ENCODE results near the gene FOXS1.

The FOXS1 gene

DNA sequence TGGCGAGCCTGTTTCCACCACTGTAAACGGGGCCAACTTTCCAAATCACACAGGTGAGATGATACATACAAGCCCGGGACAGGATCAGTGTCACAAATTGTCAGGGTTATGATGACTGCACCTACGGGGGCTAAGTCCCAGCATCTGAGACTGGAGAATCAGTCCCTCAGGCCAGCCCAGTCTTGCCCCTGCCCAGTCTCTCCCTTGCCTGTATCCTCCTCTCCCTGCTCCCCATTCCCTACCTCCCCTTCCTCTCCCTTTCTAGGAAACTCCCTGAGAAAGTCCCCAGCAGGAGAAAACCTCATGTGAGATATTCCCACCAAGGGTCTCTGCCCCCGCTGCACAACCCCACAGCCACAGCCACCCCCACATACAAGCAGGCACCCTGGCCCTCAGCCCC lies 1.5 kb downstream of the FOXS1 start:
- TF ChIP-seq, protein P1, sequence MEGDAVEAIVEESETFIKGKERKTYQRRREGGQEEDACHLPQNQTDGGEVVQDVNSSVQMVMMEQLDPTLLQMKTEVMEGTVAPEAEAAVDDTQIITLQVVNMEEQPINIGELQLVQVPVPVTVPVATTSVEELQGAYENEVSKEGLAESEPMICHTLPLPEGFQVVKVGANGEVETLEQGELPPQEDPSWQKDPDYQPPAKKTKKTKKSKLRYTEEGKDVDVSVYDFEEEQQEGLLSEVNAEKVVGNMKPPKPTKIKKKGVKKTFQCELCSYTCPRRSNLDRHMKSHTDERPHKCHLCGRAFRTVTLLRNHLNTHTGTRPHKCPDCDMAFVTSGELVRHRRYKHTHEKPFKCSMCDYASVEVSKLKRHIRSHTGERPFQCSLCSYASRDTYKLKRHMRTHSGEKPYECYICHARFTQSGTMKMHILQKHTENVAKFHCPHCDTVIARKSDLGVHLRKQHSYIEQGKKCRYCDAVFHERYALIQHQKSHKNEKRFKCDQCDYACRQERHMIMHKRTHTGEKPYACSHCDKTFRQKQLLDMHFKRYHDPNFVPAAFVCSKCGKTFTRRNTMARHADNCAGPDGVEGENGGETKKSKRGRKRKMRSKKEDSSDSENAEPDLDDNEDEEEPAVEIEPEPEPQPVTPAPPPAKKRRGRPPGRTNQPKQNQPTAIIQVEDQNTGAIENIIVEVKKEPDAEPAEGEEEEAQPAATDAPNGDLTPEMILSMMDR (IDR thresholded peaks at IDR 0.05; ENCODE audit: low read depth, low read length): no peak
- no peak overlapping the region for H3K4me3 ChIP-seq (ENCODE audit: low read depth, low read length)

DNA sequence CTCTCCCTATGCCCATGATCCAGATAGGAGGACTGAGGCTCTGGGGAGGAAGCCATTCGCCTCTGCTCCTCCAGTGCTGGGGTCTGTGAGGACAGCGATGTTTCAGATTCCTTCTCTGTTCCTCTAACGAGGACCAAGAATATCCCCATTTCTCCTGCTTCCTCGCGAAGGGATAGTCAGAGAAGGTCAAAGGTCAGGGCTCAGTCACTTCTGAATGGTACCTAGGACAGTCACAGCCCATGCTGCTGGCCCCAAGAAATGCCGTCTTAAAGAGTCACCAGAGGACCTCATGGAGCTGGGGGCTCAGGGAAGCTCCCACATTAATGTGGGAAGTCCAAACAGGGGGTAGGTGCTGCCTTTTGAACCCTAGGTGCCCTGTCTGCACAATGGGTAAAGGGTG lies 2.1 kb downstream of the FOXS1 start:
- TF ChIP-seq, protein P1 (IDR thresholded peaks at IDR 0.05; ENCODE audit: low read depth, low read length): no peak
- H3K4me3 ChIP-seq (ENCODE audit: low read depth, low read length): no peak overlapping the region

DNA sequence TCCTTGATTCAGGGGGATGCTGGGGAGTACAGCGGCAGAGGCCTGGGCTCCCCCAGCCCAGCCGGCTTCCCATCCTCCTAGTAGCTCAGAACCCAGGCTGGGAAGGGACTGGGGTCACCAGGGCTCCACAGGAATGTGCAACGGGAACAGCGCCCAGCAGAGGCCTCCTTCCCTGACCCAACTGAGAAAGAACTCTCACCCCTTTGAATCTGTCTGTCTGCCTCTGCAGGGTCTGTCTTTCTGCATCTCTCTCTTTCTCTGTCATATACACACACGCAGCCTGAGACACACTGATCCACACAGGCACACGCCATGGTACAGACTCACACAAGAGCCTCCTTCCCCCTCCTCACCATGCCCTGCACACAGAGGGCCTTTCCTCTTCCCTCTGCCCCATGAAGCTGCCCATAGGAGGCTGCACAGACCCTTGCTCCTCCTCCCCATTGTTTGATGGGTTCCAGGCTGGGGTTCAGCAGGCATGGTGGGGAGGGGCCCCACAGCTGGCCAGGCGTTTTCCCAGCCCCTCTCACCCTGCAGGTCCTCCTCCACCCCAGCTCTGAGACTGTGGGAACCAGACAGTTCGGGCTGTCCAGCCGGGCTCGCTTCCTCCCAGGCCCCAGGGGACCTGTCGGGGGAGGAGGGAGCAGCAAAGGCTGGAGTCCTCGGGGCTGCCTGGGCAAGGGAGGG lies 2.8 kb downstream of the FOXS1 start:
- TF ChIP-seq, protein P1 (IDR thresholded peaks at IDR 0.05; ENCODE audit: low read depth, low read length): no peak
- H3K4me3 ChIP-seq (ENCODE audit: low read depth, low read length): no peak overlapping the region

DNA sequence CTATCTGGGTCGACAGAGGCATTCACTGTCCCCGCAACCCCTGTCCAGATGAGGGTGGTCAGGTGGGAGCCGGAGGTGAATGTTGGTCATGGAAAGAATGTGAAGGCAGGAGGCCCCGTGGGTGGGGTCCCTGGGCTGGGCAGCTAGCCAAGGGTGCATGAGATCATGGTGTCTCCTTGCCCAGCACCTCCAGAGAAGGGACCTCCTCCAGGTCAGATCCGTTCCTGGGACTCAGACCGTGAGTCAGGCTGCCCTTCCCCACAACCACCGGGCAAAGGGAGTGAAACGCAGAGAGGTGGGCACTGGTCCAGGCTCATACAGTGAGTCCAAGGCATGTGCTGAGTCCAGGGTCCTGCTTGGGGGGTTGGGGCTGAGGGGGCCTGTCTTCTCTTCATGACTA lies 3.5 kb downstream of the FOXS1 start:
- TF ChIP-seq, protein P1 (IDR thresholded peaks at IDR 0.05; ENCODE audit: low read depth, low read length): no peak

DNA sequence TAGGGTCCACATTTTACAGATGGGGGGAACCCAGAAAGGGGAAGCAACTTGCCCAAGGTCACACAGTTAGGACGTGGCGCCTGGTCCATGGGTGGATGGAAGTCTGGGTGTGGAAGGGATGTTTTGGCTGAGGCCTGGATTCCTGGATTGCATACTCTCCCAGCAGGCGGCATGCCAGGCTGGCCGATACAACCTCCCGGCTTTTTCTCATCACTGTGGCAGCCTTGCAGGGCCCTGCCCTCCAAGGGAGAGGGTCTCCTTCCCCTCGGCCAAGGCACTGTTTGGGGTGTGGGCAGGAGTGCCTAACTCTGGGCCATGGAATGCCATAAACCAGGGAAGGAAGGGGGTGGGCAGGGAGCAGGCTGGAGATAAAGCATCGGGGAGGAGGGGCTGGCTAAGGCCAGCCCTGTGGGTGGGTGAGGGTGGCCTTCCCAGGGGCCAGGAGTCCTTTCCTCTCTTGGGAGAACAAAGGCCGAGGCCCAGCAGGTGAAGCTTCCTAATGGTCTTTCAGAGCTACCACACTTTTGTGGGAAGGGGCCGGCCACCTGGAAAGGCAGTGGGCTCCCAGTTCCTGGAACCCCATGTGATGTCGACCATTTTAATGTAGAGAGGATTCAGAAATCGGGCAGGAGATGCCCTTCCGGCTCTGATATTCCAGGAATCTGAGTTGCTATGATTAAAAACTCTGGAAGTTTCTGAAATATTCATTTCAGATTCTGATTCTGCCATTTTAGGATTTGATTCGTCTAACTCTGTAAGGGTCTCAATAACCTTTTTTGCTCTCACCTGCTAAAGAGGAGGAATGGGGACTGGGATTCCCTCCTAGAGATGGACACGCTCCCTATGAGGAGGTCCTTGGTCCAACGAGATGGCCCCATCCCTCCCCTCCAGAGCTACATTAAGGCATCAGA lies 4.2 kb downstream of the FOXS1 start:
- H3K4me3 ChIP-seq (ENCODE audit: low read depth, low read length): no peak overlapping the region
- TF ChIP-seq, protein P1 (IDR thresholded peaks at IDR 0.05; ENCODE audit: low read depth, low read length): no peak

More for the DNA sequence above, 3.5 kb downstream of the FOXS1 start:
- no peak overlapping the region for H3K4me3 ChIP-seq (ENCODE audit: low read depth, low read length)

DNA sequence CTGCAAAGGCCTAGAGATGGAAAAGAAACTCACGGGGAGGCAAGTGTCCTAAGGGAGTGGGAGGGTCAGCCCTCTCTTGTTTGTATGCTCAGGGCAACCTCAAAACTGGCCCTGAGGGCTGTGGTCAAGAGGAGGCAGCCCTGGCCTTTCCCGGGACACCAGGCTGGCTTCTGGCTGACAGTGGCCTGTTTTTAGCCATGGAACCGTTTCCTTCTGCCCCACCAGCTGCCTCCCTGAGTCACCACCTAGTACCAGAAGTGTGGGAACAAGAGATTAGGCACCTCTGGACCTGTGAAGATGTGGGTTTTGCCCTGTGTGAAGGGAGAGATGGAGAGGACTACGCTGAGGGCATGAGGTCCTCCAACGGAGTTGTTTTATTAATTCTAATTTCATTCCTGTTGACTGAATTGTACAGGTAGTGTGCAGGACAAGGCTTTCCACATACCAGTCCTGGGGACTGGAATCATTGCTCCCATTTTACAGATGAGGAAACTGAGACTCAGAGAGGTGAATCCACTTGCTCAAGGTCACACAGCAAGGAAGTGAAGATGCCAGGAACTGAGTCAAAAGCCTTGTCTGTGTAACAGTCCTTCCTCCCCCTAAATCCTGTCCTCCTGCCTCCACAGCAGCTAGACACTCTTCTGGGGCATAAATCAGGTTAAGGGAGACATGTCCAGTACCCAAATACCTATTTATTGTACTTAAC lies 5.5 kb downstream of the FOXS1 start:
- no peak overlapping the region for H3K4me3 ChIP-seq (ENCODE audit: low read depth, low read length)
- TF ChIP-seq, protein P1 (IDR thresholded peaks at IDR 0.05; ENCODE audit: low read depth, low read length): no peak
